Mononuclear cell (primary cell): ENCODE measurements around the gene OGFOD3. TPM values are rescaled to one million over a fixed set of nuclear protein-coding genes. Genes with fewer than 3 reads are reported as not detected.
"Not testable (repeated sequence)": the region's sequence is repeated elsewhere in the genome, so short reads cannot be mapped to it uniquely, and the experiment has no call there.

Experiments
- H3K27me3 ChIP-seq: 2 replicates; pipeline ENCODE4 v1.6.0; 2011; ENCODE audit warnings: low read length, control low read depth; ENCODE audit not compliant: insufficient read depth
- H3K4me1 ChIP-seq: 2 replicates; pipeline ENCODE4 v1.5.1; 2011; ENCODE audit warnings: mild to moderate bottlenecking, low read length, control low read depth; ENCODE audit not compliant: insufficient read depth
- H3K4me3 ChIP-seq: 2 replicates; pipeline ENCODE4 v1.5.1; 2011; ENCODE audit warnings: mild to moderate bottlenecking, low read length, moderate library complexity
- H3K9me3 ChIP-seq: 2 replicates; pipeline ENCODE4 v1.5.1; 2011; ENCODE audit warnings: low read depth, mild to moderate bottlenecking, control low read depth, low read length
- total RNA-seq: library from RNA; depleted of rRNA; stranded (reverse); fragments of >200 nt; gene quantifications from one replicate; pipeline ENCODE4 v1.2.3, GENCODE V29; 2012

OGFOD3 gene
- 11.9 TPM for total RNA-seq

- Histone ChIP-seq H3K4me3 (peak within 1 kb of the TSS; percentile 80), H3K9me3 (no peaks in the 10 kb centered on the region), H3K27me3 (no peaks in the 10 kb centered on the region), H3K4me1 (peaks cover 33% of the 10 kb centered on the region)
Measured at GRCh38 chr17:82418001-82418986, at the start of gene OGFOD3, which contains the start of gene HEXD. Gene OGFOD3 (minus strand): TSS chr17:82418586. CDS start chr17:82418485, 101 bp downstream. Gene HEXD (plus strand): TSS chr17:82418347. CDS start chr17:82419800, 1,453 bp downstream.

DNA sequence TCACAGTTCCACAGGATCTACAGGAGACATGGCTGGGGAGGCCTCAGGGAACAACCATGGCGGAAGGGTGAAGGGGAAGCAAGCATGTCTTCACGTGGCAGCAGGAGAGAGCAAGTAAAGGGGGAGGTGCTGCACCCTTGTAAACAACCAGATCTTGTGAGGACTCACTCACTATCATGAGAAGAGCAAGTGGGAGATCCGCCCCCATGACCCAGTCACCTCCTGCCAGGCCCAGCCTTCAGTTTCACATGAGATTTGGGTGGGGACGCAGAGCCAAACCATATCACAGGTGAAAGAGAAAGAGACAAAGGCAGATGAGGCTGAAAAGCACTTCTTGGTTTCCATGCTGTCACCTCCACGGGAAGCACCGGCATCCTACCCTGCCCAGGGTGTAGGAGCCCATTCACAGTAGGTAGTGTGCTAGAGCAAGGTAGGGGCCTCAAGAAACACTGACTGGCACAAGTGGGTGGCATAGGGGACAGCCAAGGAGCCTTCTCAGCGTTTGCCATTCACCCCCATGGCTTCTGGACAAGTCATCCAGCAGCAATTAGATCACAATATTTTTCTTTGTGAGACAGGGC is 46.7 kb upstream of the OGFOD3 start:
- Histone ChIP-seq H3K4me1 (peaks cover under 1% of the 10 kb centered on the region), H3K4me3 (no peak overlapping the region), H3K9me3 (no peaks in the 10 kb centered on the region), H3K27me3 (no peaks in the 10 kb centered on the region)

GRCh38 chr17:82464567-82464929 is 46.2 kb upstream of the OGFOD3 start:
- Histone ChIP-seq H3K4me3 (no peak overlapping the region), H3K9me3 (no peaks in the 10 kb centered on the region), H3K4me1 (peaks cover 6% of the 10 kb centered on the region), H3K27me3 (no peaks in the 10 kb centered on the region)

GRCh38 chr17:82463925-82464566 is 45.7 kb upstream of the OGFOD3 start:
- no peaks in the 10 kb centered on the region for H3K27me3 ChIP-seq
- peaks cover 11% of the 10 kb centered on the region for H3K4me1 ChIP-seq
- H3K4me3 ChIP-seq: no peak overlapping the region
- no peaks in the 10 kb centered on the region for H3K9me3 ChIP-seq

- Histone ChIP-seq H3K9me3 (no peaks in the 10 kb centered on the region), H3K27me3 (no peaks in the 10 kb centered on the region), H3K4me1 (peaks cover 13% of the 10 kb centered on the region), H3K4me3 (no peak overlapping the region)
Measured at GRCh38 chr17:82463391-82463790, 45.0 kb upstream of the OGFOD3 start.

DNA sequence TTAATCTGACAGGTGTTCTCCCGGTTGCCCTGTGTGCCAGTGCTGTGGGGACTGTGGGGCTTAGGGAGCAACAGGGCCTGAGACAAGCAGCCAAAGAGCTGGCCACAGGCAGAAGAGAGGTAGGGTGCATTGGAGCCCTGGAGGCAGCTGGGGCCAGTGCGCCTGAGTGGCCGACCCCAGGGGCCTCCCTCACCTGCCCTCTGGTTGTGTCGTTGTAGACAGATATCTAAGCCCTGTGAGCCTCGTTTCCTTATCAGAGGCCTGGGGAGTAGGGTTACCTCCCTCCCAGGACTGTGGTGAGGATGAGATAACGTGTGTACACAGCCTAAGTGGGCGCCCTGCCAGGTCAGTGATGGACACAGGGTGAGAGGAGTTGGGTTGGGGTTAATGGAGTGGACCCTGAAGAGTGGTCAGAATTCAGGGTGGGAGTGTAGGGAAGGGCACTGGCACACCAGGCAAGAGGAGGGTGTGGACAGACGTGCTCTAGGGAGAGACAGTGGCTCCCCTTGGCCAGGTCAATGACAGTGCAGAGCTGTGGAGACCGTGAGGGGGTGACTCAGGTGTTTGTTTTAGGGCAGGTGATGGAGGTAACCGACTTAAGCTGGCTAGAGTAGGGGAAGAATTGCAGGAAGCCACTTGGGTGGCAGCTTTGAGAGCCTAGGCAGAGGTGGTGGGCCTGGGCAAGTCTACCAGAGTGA is 43.6 kb upstream of the OGFOD3 start:
- H3K27me3 ChIP-seq: no peaks in the 10 kb centered on the region
- no peaks in the 10 kb centered on the region for H3K9me3 ChIP-seq
- peaks cover 22% of the 10 kb centered on the region for H3K4me1 ChIP-seq
- no peak overlapping the region for H3K4me3 ChIP-seq

DNA sequence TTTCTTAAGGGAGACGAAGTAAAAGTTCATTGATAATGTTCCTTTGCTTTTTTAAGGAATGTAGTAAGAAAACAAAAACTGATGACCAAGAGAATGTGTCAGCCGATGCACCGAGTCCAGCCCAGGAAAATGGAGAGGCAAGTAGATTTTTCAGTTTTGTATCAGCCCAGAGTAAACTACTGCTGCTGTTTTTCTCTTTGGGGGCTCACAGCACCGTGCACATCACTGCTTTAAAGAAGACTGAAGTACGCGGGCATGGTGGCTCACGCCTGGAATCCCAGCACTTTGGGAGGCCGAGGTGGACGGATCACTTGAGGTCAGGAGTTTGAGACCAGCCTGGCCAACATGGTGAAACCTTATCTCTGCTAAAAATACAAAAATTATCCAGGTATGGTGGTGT is 41.5 kb upstream of the OGFOD3 start:
- H3K4me1 ChIP-seq: peaks cover 37% of the 10 kb centered on the region
- not testable (repeated sequence) for H3K27me3 ChIP-seq, H3K4me3 ChIP-seq, H3K9me3 ChIP-seq

- Histone ChIP-seq H3K4me3 (peak overlapping the region; percentile 60), H3K27me3 (no peaks in the 10 kb centered on the region), H3K4me1 (peaks cover 37% of the 10 kb centered on the region), H3K9me3 (no peaks in the 10 kb centered on the region)
Measured at GRCh38 chr17:82458885-82459424, 40.6 kb upstream of the OGFOD3 start.

- H3K9me3 ChIP-seq: no peaks in the 10 kb centered on the region
- H3K27me3 ChIP-seq: no peaks in the 10 kb centered on the region
- H3K4me1 ChIP-seq: peaks cover 37% of the 10 kb centered on the region
- peak within 1 kb of the TSS; percentile 60 for H3K4me3 ChIP-seq
Measured at GRCh38 chr17:82458179-82458884, 39.9 kb upstream of the OGFOD3 start, which contains the start of gene NARF. Gene NARF (plus strand): TSS chr17:82458741. CDS start chr17:82458804, 63 bp downstream.

- Histone ChIP-seq H3K4me1 (peaks cover 37% of the 10 kb centered on the region), H3K27me3 (no peaks in the 10 kb centered on the region), H3K4me3 (peak overlapping the region; percentile 60), H3K9me3 (no peaks in the 10 kb centered on the region)
Measured at GRCh38 chr17:82457929-82458178, 39.5 kb upstream of the OGFOD3 start.

- Histone ChIP-seq H3K27me3 (no peaks in the 10 kb centered on the region), H3K9me3 (no peaks in the 10 kb centered on the region), H3K4me1 (peaks cover 37% of the 10 kb centered on the region), H3K4me3 (peak overlapping the region; percentile 60)
Measured at GRCh38 chr17:82457073-82457928, 38.9 kb upstream of the OGFOD3 start.

DNA sequence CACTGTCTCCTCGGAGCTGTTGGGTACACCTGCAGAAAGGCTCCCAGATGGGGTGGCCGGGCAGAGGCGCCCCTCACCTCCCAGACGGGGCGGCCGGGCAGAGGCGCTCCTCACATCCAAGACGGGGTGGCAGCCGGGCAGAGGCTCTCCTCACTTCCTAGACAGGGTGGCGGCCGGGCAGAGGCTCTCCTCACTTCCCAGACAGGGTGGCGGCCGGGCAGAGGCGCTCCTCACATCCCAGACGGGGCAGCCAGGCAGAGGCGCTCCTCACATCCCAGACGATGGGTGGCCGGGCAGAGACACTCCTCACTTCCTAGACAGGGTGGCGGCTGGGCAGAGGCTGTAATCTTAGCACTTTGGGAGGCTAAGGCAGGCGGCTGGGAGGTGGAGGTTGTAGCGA is 35.3 kb upstream of the OGFOD3 start:
- H3K9me3 ChIP-seq, H3K4me3 ChIP-seq, H3K27me3 ChIP-seq: not testable (repeated sequence)
- H3K4me1 ChIP-seq: peaks cover 48% of the 10 kb centered on the region

- H3K4me1 ChIP-seq: peaks cover 50% of the 10 kb centered on the region
- H3K9me3 ChIP-seq, H3K27me3 ChIP-seq, H3K4me3 ChIP-seq: not testable (repeated sequence)
Measured at GRCh38 chr17:82453151-82453550, 34.8 kb upstream of the OGFOD3 start.
